NCI-H128 (cell line): ENCODE data around the gene MRPL49.

Source experiments
- DNase-seq: peaks from one replicate; lab custom pipeline; 2025; ENCODE audit not compliant: unreplicated experiment; lab: John Stamatoyannopoulos, UW

The MRPL49 gene

GRCh38 chr11:65102142-65103095 is 19.7 kb upstream of the MRPL49 start:
- no peak for DNase-seq

- no peak for DNase-seq
Observed at GRCh38 chr11:65103476-65103875, 18.6 kb upstream of the MRPL49 start.

GRCh38 chr11:65104628-65105027 is 17.5 kb upstream of the MRPL49 start:
- DNase-seq, result no peak

- no peak for DNase-seq
Observed at GRCh38 chr11:65107078-65107477, 15.0 kb upstream of the MRPL49 start.

GRCh38 chr11:65107751-65108468 is 14.2 kb upstream of the MRPL49 start:
- DNase-seq, result no peak

GRCh38 chr11:65108469-65109123 is 13.5 kb upstream of the MRPL49 start:
- DNase-seq, result no peak

- no peak for DNase-seq
Observed at GRCh38 chr11:65109231-65110198, 12.6 kb upstream of the MRPL49 start.

GRCh38 chr11:65110354-65110861 is 11.7 kb upstream of the MRPL49 start:
- peak; percentile 80 for DNase-seq

- no peak for DNase-seq
Observed at GRCh38 chr11:65111159-65111743, 10.9 kb upstream of the MRPL49 start.

GRCh38 chr11:65111744-65112545 is 10.2 kb upstream of the MRPL49 start, which contains the start of gene TM7SF2:
Gene TM7SF2 (plus strand): TSS chr11:65111872. CDS start chr11:65112016, 144 bp downstream.
- peak; percentile 97 for DNase-seq

GRCh38 chr11:65112546-65113360 is 9.4 kb upstream of the MRPL49 start:
- peak; percentile 27 for DNase-seq

GRCh38 chr11:65113361-65113756 is 8.8 kb upstream of the MRPL49 start:
- no peak for DNase-seq

GRCh38 chr11:65113839-65114238 is 8.3 kb upstream of the MRPL49 start:
- no peak for DNase-seq

- DNase-seq, result no peak
Observed at GRCh38 chr11:65114538-65115171, 7.5 kb upstream of the MRPL49 start.

GRCh38 chr11:65115361-65116082 is 6.6 kb upstream of the MRPL49 start:
- DNase-seq, result no peak

GRCh38 chr11:65116370-65117205 is 5.5 kb upstream of the MRPL49 start:
- no peak for DNase-seq
